Stimulated activated effector memory CD8-positive, alpha-beta T cell treated with anti-CD3 and anti-CD28 coated beads, Interleukin-12 subunit alpha, Interleukin-12 subunit beta, amount 100 ng/mL, for 72 hours (primary cell): ENCODE data around the gene ANKRD27.
"Not testable (repeated sequence)": the region's sequence is repeated elsewhere in the genome, so short reads cannot be mapped to it uniquely, and the experiment has no call there.

ENCODE experiments used
- ATAC-seq: fragments of 150-1000 bp; cut with Tn5 transposase; 2 replicates; pipeline ENCODE4 v1.10.0; 2021
- DNase-seq, 2 donors: peaks; one replicate each; pipeline ENCODE4 v3.0.0; 2021 to 2022; ENCODE audit warnings: low spot score in 2 of 2
- H3K27ac Mint-ChIP-seq: one replicate; pipeline ENCODE4 v1.8.0; 2022; ENCODE audit warnings: mild to moderate bottlenecking, mixed read lengths
- H3K36me3 Mint-ChIP-seq: one replicate; pipeline ENCODE4 v1.8.0; 2022; ENCODE audit warnings: mild to moderate bottlenecking, mixed read lengths
- H3K4me1 Mint-ChIP-seq: one replicate; pipeline ENCODE4 v1.8.0; 2022; ENCODE audit warnings: mixed read lengths
- H3K4me3 Mint-ChIP-seq: one replicate; pipeline ENCODE4 v1.8.0; 2022; ENCODE audit warnings: mild to moderate bottlenecking, mixed read lengths
- H3K9me3 Mint-ChIP-seq: one replicate; pipeline ENCODE4 v1.8.0; 2022; ENCODE audit warnings: mixed read lengths

ANKRD27 gene

GRCh38 chr19:32674931-32675719, at the start of gene ANKRD27:
Gene ANKRD27 (minus strand): TSS chr19:32675180. CDS start chr19:32659015, 16,165 bp downstream.
- ATAC-seq = peak; percentile 96
- peak; percentile 98 for DNase-seq
- H3K4me3 Mint-ChIP-seq = peak within 1 kb of the TSS; percentile 83
- H3K9me3 Mint-ChIP-seq = no peaks in the 10 kb centered on the region
- no peaks in the 10 kb centered on the region for H3K36me3 Mint-ChIP-seq
- peaks cover 36% of the 10 kb centered on the region for H3K4me1 Mint-ChIP-seq
- peak within 1 kb of the TSS; percentile 74 for H3K27ac Mint-ChIP-seq

GRCh38 chr19:32720936-32721250, 45.9 kb upstream of the ANKRD27 start:
- H3K9me3 Mint-ChIP-seq = no peaks in the 10 kb centered on the region
- H3K36me3 Mint-ChIP-seq = peaks cover 6% of the 10 kb centered on the region
- H3K27ac Mint-ChIP-seq = no peak overlapping the region
- H3K4me1 Mint-ChIP-seq = no peaks in the 10 kb centered on the region
- no peak for ATAC-seq
- no peak for DNase-seq
- no peak overlapping the region for H3K4me3 Mint-ChIP-seq

- H3K27ac Mint-ChIP-seq = no peak overlapping the region
- H3K9me3 Mint-ChIP-seq = no peaks in the 10 kb centered on the region
- H3K4me1 Mint-ChIP-seq = no peaks in the 10 kb centered on the region
- ATAC-seq (no peak), DNase-seq (no peak)
- peaks cover 10% of the 10 kb centered on the region for H3K36me3 Mint-ChIP-seq
- H3K4me3 Mint-ChIP-seq = no peak overlapping the region
These were observed 45.4 kb upstream of the ANKRD27 start for GRCh38 chr19:32720216-32720935.

GRCh38 chr19:32719611-32720059, 44.7 kb upstream of the ANKRD27 start, which contains the start of gene TDRD12:
Gene TDRD12 (plus strand): TSS chr19:32719767. CDS start chr19:32720073, 306 bp downstream.
- Mint-ChIP-seq H3K4me1 (no peaks in the 10 kb centered on the region), H3K4me3 (no peak within 1 kb of the TSS), H3K9me3 (no peaks in the 10 kb centered on the region), H3K36me3 (peaks cover 18% of the 10 kb centered on the region), H3K27ac (no peak within 1 kb of the TSS)
- no peak for DNase-seq
- ATAC-seq = no peak

- no peaks in the 10 kb centered on the region for H3K4me1 Mint-ChIP-seq
- H3K9me3 Mint-ChIP-seq = no peaks in the 10 kb centered on the region
- no peak for DNase-seq
- H3K36me3 Mint-ChIP-seq = peaks cover 31% of the 10 kb centered on the region
- H3K27ac Mint-ChIP-seq = no peak overlapping the region
- no peak overlapping the region for H3K4me3 Mint-ChIP-seq
- no peak for ATAC-seq
These were observed 43.3 kb upstream of the ANKRD27 start for GRCh38 chr19:32718286-32718685.

GRCh38 chr19:32717496-32717895, 42.5 kb upstream of the ANKRD27 start:
- Mint-ChIP-seq H3K27ac (no peak overlapping the region), H3K4me1 (no peaks in the 10 kb centered on the region), H3K36me3 (peaks cover 39% of the 10 kb centered on the region), H3K4me3 (no peak overlapping the region), H3K9me3 (no peaks in the 10 kb centered on the region)
- DNase-seq = no peak
- ATAC-seq = no peak

GRCh38 chr19:32716203-32716602, 41.2 kb upstream of the ANKRD27 start:
- not testable (repeated sequence) for H3K4me1 Mint-ChIP-seq, H3K9me3 Mint-ChIP-seq, DNase-seq, H3K4me3 Mint-ChIP-seq, ATAC-seq, H3K27ac Mint-ChIP-seq
- H3K36me3 Mint-ChIP-seq = peaks cover 52% of the 10 kb centered on the region

- Mint-ChIP-seq H3K4me3 (no peak overlapping the region), H3K9me3 (no peaks in the 10 kb centered on the region), H3K27ac (no peak overlapping the region), H3K4me1 (peaks cover 15% of the 10 kb centered on the region), H3K36me3 (peaks cover 96% of the 10 kb centered on the region)
- ATAC-seq (no peak), DNase-seq (no peak)
These were observed 36.8 kb upstream of the ANKRD27 start for GRCh38 chr19:32711747-32712146.

GRCh38 chr19:32709032-32709431, 34.1 kb upstream of the ANKRD27 start:
- no peak for ATAC-seq
- Mint-ChIP-seq H3K9me3 (peaks cover 3% of the 10 kb centered on the region), H3K36me3 (peaks cover 95% of the 10 kb centered on the region), H3K4me3 (no peak overlapping the region), H3K4me1 (peaks cover 16% of the 10 kb centered on the region), H3K27ac (peak overlapping the region; percentile 76)
- DNase-seq = no peak

GRCh38 chr19:32708457-32708856, 33.5 kb upstream of the ANKRD27 start:
- no peak overlapping the region for H3K4me3 Mint-ChIP-seq
- peaks cover 16% of the 10 kb centered on the region for H3K4me1 Mint-ChIP-seq
- H3K36me3 Mint-ChIP-seq = peaks cover 95% of the 10 kb centered on the region
- peak overlapping the region; percentile 76 for H3K27ac Mint-ChIP-seq
- peaks cover 3% of the 10 kb centered on the region for H3K9me3 Mint-ChIP-seq
- no peak for DNase-seq
- ATAC-seq = peak; percentile 78

GRCh38 chr19:32704006-32704405, 29.0 kb upstream of the ANKRD27 start:
- not testable (repeated sequence) for H3K27ac Mint-ChIP-seq, H3K9me3 Mint-ChIP-seq, DNase-seq, H3K4me3 Mint-ChIP-seq, ATAC-seq
- Mint-ChIP-seq H3K36me3 (peaks cover 82% of the 10 kb centered on the region), H3K4me1 (peaks cover 19% of the 10 kb centered on the region)

- ATAC-seq = no peak
- no peak overlapping the region for H3K27ac Mint-ChIP-seq
- no peak for DNase-seq
- peaks cover 79% of the 10 kb centered on the region for H3K36me3 Mint-ChIP-seq
- peaks cover 5% of the 10 kb centered on the region for H3K9me3 Mint-ChIP-seq
- no peak overlapping the region for H3K4me3 Mint-ChIP-seq
- peaks cover 20% of the 10 kb centered on the region for H3K4me1 Mint-ChIP-seq
These were observed 27.0 kb upstream of the ANKRD27 start for GRCh38 chr19:32702010-32702409.

- not testable (repeated sequence) for H3K9me3 Mint-ChIP-seq, H3K4me3 Mint-ChIP-seq, H3K27ac Mint-ChIP-seq, ATAC-seq, DNase-seq
- Mint-ChIP-seq H3K36me3 (peaks cover 73% of the 10 kb centered on the region), H3K4me1 (peaks cover 29% of the 10 kb centered on the region)
These were observed 25.1 kb upstream of the ANKRD27 start for GRCh38 chr19:32700129-32700528.

- DNase-seq, H3K4me3 Mint-ChIP-seq, ATAC-seq, H3K9me3 Mint-ChIP-seq: not testable (repeated sequence)
- Mint-ChIP-seq H3K36me3 (peaks cover 64% of the 10 kb centered on the region), H3K27ac (peak overlapping the region; percentile 34), H3K4me1 (peaks cover 56% of the 10 kb centered on the region)
These were observed 21.8 kb upstream of the ANKRD27 start for GRCh38 chr19:32696771-32697170.

GRCh38 chr19:32695506-32695905, 20.5 kb upstream of the ANKRD27 start:
- Mint-ChIP-seq H3K27ac (peak overlapping the region; percentile 34), H3K4me3 (peak overlapping the region; percentile 9), H3K36me3 (peaks cover 53% of the 10 kb centered on the region)

GRCh38 chr19:32694851-32695250, 19.9 kb upstream of the ANKRD27 start:
- DNase-seq, H3K27ac Mint-ChIP-seq: not testable (repeated sequence)
- H3K4me1 Mint-ChIP-seq = peaks cover 68% of the 10 kb centered on the region

More at GRCh38 chr19:32695506-32695905, 20.5 kb upstream of the ANKRD27 start:
- DNase-seq, H3K9me3 Mint-ChIP-seq, ATAC-seq: not testable (repeated sequence)
- peaks cover 68% of the 10 kb centered on the region for H3K4me1 Mint-ChIP-seq

More at GRCh38 chr19:32694851-32695250, 19.9 kb upstream of the ANKRD27 start:
- ATAC-seq, H3K9me3 Mint-ChIP-seq: not testable (repeated sequence)
- peaks cover 50% of the 10 kb centered on the region for H3K36me3 Mint-ChIP-seq
- H3K4me3 Mint-ChIP-seq = peak overlapping the region; percentile 93
